NCI-H1417 treated with DMSO at 0.1 percent for 48 hours (cell line): ENCODE data around the gene BCL2L15.
"Not testable (repeated sequence)": the region's sequence is repeated elsewhere in the genome, so short reads cannot be mapped to it uniquely, and the experiment has no call there.

ENCODE experiments used
- DNase-seq: peaks from one replicate; lab custom pipeline; 2025; lab: John Stamatoyannopoulos, UW

The BCL2L15 gene

DNA sequence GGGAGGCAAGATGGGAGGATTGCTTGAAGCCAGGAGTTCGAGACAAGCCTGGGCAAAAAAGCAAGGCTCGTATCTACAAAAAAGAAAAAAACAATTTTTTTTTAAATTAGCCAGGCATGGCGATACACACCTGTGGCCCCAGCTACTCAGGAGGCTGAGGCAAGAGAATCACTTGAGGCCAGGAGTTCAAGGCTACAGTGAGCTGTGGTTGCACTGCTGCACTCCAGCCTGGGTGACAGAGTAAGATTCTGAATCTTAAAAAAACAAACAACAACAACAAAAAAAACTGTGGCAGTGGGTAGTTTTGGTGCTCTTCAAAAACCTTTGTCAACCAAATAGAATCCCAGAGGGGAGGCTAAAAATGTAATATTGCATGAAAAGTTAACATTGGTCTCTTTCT is 16.6 kb downstream of the BCL2L15 start:
- no peak for DNase-seq

DNA sequence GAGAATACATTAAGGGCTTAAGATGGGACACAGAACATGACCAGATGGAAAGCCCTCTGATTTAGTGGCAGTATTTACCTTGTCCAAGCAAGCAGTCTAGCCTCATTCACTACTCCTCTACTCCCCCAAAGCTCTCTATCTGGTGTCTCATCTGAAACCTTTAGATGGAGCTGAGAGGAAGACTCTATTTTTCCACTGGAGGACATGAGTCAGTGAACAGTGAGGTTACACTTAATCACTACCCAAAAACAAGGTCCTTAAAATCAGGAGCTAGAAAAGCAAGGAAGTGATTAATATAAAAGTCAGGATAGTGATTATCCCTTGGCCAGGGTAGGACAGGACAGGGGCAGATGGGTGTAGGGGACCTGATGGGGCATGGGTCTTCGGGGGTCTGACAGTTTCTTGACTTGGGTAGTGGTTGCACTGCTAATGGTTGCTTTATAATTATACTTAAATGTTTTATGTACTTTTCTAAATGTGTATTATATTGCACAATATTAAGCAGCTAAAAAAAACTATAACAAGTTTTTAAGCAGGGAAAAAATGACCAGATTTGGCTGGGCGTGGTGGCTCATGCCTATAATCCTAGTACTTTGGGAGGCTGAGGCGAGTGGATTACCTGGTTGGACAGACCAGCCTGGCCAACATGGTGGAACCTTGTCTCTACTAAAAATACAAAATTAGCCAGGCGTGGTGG is 18.8 kb downstream of the BCL2L15 start:
- no peak for DNase-seq

GRCh38 chr1:113861641-113862040 is 25.7 kb downstream of the BCL2L15 start:
- no peak for DNase-seq

DNA sequence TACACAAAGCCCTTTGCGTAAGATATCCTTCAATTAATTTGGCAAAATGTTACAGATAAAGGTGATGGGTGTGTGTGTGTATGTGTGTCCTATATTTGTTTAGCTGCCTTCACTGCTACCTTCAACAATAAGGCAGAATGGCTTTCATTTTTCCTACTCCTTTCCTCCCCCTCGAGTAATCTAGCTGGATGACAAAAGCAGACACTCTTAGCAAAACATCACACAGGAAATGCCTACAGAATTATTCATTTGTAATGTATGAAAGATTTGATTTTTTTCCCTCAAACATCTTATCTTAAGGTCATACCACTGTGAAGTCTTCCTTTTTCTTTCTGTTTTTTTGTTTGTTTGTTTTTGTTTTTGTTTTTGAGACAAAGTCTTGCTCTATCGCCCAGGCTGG is 26.5 kb downstream of the BCL2L15 start:
- DNase-seq = no peak

- DNase-seq = no peak
Observed at GRCh38 chr1:113859478-113860175, 27.8 kb downstream of the BCL2L15 start.

DNA sequence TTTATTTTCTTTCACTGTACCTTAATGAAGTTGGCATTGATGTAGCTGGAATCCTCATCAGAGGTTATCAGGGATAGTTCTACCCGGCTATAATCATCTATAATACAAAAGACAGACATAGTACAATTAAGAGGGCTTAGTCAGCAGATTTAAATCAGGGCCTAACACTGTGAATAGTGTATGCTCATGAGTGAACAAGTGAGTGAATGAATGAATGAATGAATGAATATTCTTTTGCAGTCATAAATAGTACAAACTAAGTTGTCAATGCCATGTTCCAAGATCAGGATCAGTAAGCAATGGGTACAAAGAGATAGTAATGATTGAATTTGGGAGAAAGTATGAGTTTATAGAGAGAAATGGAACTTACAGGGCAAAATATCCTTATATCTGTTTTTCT is 28.4 kb downstream of the BCL2L15 start:
- DNase-seq = no peak

DNA sequence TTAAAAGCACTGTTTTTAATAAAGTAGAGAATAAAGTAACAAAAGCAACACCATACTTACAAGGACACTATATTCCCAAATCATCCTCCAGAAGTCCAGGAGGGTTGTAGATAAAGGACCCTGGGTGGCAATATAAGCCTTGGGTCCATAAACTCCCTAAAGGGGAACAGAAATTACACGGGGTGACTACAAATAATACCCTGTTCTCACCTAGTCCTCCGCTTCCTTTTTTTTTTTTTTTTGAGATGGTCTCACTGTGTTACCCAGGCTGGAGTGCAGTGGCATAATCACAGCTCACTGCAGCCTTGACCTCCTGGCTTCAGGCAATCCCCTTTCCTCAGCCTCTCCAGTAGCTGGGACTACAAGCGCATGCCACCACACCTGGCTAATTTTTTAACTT is 29.0 kb downstream of the BCL2L15 start:
- no peak for DNase-seq

- no peak for DNase-seq
Observed at GRCh38 chr1:113857776-113858175, 29.6 kb downstream of the BCL2L15 start.

DNA sequence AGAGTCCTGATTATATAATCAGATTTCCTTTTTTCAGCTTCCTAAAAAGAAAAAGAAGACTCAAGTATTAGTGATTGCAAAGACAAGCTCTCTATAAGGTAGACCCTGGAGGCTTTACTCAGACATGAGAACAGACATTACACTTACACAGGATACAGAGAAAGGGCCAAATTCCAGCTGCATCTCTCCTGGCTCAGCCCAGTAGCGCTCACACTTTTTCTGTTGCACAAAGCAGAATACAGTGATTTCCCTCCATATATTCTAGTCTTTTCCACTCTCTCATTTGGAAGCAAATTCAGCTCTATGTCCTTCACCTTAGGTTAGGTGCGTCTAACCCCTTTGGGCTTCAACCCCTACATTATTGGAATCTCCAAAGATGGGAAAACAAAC is 31.0 kb downstream of the BCL2L15 start:
- DNase-seq = no peak

DNA sequence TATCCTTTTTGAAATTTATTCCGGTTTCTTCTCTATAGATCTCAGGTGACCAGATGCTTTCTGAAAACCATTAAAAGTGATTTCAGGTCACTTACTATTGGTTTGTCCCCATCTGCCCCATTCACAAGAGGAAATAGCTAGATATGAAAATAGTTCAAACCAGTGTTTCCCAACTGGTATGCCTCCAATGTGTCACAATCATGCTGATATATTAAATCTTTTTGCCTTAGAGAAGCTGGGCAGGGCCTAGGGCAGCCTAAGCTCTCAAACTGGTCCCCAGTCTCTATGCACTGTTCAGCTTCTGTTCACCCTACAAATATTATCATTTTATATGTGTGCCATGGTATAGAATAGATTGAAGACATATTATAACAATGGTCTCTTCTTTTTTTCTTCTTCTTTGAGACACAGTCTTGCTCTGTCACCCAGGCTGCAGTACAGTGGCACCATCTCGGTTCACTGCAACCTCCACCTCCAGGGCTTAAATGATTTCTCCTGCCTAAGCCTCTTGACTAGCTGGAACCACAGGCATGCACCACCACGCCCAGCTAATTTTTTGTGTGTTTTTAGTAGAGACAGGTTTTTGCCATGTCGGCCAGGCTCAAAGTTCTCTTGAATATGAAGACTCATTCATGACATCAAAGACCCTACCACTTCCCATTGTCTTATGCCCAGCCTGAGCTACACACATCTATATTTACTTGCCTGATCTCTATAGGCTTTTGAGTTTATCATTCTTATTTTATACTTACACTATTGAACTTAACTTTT is 31.6 kb downstream of the BCL2L15 start:
- DNase-seq = no peak

DNA sequence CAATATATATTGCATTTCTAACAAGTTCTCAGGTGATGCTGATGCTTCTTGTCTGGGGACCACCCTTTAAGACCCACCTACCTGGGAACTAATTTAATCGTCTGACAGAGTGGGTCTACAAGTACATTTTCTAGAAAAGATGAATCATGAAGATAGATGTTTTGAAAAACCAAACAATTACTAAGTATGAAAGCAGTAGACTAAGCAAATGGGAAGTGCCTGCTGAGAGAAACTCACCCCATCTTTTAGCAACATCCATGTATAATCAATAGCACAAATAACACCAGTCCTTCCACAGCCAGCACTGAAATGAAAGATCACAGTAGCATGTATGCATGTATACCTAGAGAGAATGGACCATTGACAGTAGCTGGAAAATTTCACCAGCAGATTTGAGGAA is 33.1 kb downstream of the BCL2L15 start:
- DNase-seq = no peak

DNA sequence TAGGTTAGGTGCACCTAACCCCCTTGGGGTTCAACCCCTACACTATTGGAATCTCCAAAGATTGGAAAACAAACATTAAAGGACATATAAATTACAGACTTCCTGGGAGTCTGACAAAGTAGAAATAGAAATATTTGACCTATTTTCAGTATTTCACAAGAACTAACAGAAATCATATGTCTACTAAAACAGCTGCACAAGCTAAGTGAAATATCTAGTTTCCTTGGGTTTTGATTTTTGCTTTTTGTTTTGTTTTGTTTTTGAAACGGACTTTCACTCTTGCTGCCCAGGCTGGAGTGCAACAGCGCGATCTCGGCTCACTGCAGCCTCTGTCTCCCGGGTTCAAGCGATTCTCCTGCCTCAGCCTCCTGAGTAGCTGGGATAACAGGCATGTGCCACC is 34.7 kb downstream of the BCL2L15 start:
- not testable (repeated sequence) for DNase-seq

DNA sequence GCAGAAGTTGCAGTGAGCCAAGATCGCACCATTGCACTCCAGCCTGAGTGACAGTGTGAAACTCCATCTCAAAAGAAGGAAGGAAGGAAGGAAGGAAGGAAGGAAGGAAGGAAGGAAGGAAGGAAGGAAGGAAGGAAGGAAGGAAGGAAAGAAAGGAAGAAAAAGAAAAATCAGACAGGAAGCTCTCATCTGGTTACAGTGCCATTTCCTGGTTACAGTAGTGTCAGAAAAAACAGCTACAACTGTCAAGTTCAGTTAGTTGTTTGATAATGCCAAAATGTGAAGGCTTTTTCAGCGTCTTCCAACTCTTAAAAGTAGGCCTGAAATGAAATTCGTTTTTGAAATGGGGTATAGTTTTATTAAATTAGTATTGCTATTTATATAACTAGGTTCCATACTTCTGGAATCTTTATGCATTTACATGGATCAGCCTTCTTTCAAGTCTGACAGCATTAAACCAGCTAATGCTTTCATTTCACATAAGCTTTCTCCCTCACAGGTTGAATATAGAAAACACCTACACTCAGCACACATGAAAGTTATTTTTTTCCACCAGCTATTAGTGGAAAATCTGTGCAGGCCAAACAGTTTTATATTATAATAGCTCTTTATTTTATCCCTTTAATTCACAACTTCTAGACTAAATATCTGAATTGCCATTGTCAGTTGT is 37.1 kb downstream of the BCL2L15 start:
- no peak for DNase-seq

DNA sequence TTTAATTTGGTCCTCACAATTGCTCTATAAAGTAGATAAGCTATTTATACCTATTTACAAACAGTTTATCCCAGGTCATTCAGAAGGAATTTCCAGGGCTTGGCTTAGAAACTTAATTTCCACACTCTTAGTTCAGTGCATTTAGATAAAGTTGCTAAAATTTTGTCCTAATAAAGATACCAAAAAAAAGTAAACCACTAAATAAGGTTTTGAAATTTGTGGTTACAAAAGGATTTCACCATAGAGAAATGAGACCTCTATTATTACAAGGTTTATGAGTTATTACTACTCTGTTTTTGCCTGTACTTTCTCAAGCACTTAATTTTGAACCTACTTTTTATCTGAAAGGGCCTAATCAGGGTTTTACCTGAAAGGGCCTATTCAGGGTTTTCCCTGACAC is 38.3 kb downstream of the BCL2L15 start:
- DNase-seq = no peak

DNA sequence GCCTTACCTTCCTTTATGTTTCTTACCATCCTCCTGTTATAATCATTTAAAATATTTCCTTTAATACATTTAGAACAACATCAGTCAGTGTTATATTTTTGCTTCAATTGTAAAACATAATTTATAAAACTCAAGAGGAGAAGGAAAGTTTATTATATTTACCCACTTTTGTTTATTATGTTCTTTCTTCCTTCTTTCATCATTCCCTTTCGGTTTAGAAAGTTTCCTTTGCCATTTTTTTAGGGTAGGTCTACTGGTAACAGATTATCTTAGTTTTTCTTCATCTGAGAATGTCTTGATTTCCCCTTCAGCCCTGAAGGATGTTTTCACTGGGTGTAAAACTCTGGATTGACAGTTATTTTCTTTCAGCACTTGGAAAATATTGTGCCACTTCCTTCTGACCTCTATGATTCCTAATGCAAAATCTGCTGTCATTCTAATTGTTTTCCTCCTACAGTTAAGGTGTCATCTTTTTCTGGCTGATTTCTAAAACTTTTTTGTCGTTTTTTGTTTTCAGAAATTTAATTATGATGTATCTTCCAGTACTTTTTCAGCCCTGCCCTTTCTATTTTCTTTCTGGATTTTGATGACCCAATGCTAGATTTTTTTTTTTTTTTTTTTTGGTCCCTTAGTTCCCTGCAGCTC is 40.9 kb downstream of the BCL2L15 start:
- no peak for DNase-seq

DNA sequence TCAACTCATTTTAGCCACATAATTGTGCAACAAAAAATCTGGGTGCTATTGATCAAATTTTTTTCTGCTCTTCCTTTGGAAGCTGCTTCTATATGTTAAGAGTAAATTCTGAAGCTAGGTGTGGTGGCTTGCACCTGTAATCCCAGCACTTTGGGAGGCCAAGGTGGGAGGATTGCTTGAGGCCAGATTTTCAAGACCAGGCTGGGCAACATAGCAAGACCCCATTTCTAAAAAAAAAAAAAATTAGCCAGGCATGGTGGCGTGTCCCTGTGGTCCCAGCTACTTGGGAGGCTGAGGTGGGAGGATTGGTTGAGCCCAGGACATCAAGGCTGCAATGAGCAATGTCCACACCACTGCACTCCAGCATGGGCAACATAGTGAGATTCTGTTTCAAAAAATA is 50.8 kb downstream of the BCL2L15 start:
- no peak for DNase-seq

- DNase-seq = no peak
Observed at GRCh38 chr1:113835686-113836290, 51.6 kb downstream of the BCL2L15 start.

- DNase-seq = no peak
Observed at GRCh38 chr1:113834716-113835115, 52.7 kb downstream of the BCL2L15 start.
